ENCODE measurements around the gene CLEC2D. TPM values are rescaled to one million over a fixed set of nuclear protein-coding genes. Genes with fewer than 3 reads are reported as not detected.

CLEC2D gene
- total RNA-seq (2021) (32.6 and 37.8 TPM in 2 replicates), Bru-seq, nascent RNA (percentile 84 among the genes with signal in this experiment), BruChase-seq, experiment 1, labeled RNA remaining after a 2-hour chase (percentile 97 among the genes with signal in this experiment), BruChase-seq, experiment 2, labeled RNA remaining after a 6-hour chase (percentile 93 among the genes with signal in this experiment)
- long read RNA-seq, partial matches to known transcripts: 1 of 4 reads
- long read RNA-seq, other reads (novel, unspliced or antisense): 2 of 4 reads

DNA sequence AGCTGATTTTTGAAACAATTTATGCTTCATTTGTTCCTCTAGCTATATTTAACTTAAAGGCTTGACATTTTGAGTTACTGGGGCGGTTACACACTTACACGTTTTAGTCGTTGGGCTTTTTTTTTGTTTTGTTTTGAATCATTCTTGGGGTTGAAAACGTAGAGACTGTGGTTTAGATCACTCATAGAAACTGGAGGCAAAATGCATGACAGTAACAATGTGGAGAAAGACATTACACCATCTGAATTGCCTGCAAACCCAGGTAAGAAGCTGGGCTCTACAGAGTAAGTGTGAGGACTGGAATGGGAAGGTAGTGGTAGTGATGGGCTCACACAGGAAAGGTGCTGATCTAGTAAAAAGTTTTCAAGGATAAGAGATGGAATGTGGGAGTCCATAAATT, at the start of gene CLEC2D:
Gene CLEC2D, plus strand, starts transcription at position 180 of the 400 bp plus-strand sequence. Its CDS starts 22 bp downstream, at position 202.
- Histone ChIP-seq H3K4me1 (replicated peaks; ENCODE audit: insufficient read depth) (peaks cover 38% of the 10 kb centered on the region), H2AFZ (no peak within 1 kb of the TSS), H3K4me2 (no peak within 1 kb of the TSS), H3K27me3 (ENCODE audit: insufficient read depth, low read depth) (no peaks in the 10 kb centered on the region), H3K79me2 (ENCODE audit: low read depth) (no peaks in the 10 kb centered on the region), H3F3A (ENCODE audit: insufficient read depth, low read depth) (peaks cover 27% of the 10 kb centered on the region), H3K36me3 (ENCODE audit: low read depth) (peaks cover 9% of the 10 kb centered on the region; the same call in 1 of the 2 replicates), H4K20me1 (ENCODE audit: insufficient read depth) (no peaks in the 10 kb centered on the region), H3K9me2 (ENCODE audit: insufficient read depth) (no peaks in the 10 kb centered on the region), H3K27ac (no peak within 1 kb of the TSS), H3K9me3 (ENCODE audit: insufficient read depth, low read depth) (no peaks in the 10 kb centered on the region; the same call in 1 of the 2 replicates), H3K4me3 (no peak within 1 kb of the TSS)
- CTCF ChIA-PET: no interaction called here
- no TSS peak for BruUV-seq (replicated peaks)
- TF ChIP-seq CTCF (conservative IDR thresholded peaks at IDR 0.05): no peak
- no peak for TF ChIP-seq EZH2 (IDR thresholded peaks at IDR 0.05; ENCODE audit: low read depth)
- intact Hi-C loops (cut with micrococcal nuclease; ENCODE audit: unreplicated experiment): no loop called here
- POLR2A ChIA-PET (ENCODE audit: unreplicated experiment): interaction anchor here (0.6 to 0.7 kb wide), 2 partner anchors 21 to 999 kb away, joined by 6 to 7 read pairs; no protein-coding TSS in a partner anchor
- no peak for DNase-seq

- Histone ChIP-seq H3K36me3 (ENCODE audit: low read depth) (no peaks in the 10 kb centered on the region), H3K4me3 (no peak overlapping the region), H4K20me1 (ENCODE audit: insufficient read depth) (no peaks in the 10 kb centered on the region), H3K4me1 (replicated peaks; ENCODE audit: insufficient read depth) (no peaks in the 10 kb centered on the region), H3K79me2 (ENCODE audit: low read depth) (no peaks in the 10 kb centered on the region), H3F3A (ENCODE audit: insufficient read depth, low read depth) (no peaks in the 10 kb centered on the region), H2AFZ (no peak overlapping the region), H3K4me2 (no peak overlapping the region), H3K9me2 (ENCODE audit: insufficient read depth) (no peaks in the 10 kb centered on the region), H3K27me3 (ENCODE audit: insufficient read depth, low read depth) (no peaks in the 10 kb centered on the region), H3K27ac (no peak overlapping the region), H3K9me3 (ENCODE audit: insufficient read depth, low read depth) (no peaks in the 10 kb centered on the region)
- intact Hi-C loops (cut with micrococcal nuclease; ENCODE audit: unreplicated experiment): no loop called here
- no peak for DNase-seq
- no TSS peak for BruUV-seq (replicated peaks)
- POLR2A ChIA-PET (ENCODE audit: unreplicated experiment): no interaction called here
- TF ChIP-seq CTCF (conservative IDR thresholded peaks at IDR 0.05) (no peak), EZH2 (IDR thresholded peaks at IDR 0.05; ENCODE audit: low read depth) (no peak)
- CTCF ChIA-PET: no interaction called here
Measured at GRCh38 chr12:9625019-9625418, 44.5 kb upstream of the CLEC2D start.

GRCh38 chr12:9626291-9626690, 43.2 kb upstream of the CLEC2D start:
- BruUV-seq (replicated peaks): no TSS peak
- Histone ChIP-seq H3K79me2 (ENCODE audit: low read depth) (no peaks in the 10 kb centered on the region), H3K27me3 (ENCODE audit: insufficient read depth, low read depth) (no peaks in the 10 kb centered on the region), H3K4me3 (no peak overlapping the region), H4K20me1 (ENCODE audit: insufficient read depth) (no peaks in the 10 kb centered on the region), H3K27ac (no peak overlapping the region), H3K36me3 (ENCODE audit: low read depth) (no peaks in the 10 kb centered on the region), H2AFZ (no peak overlapping the region), H3K9me2 (ENCODE audit: insufficient read depth) (no peaks in the 10 kb centered on the region), H3K4me2 (no peak overlapping the region), H3F3A (ENCODE audit: insufficient read depth, low read depth) (no peaks in the 10 kb centered on the region), H3K9me3 (ENCODE audit: insufficient read depth, low read depth) (no peaks in the 10 kb centered on the region), H3K4me1 (replicated peaks; ENCODE audit: insufficient read depth) (no peaks in the 10 kb centered on the region)
- CTCF ChIA-PET: no interaction called here
- POLR2A ChIA-PET (ENCODE audit: unreplicated experiment): no interaction called here
- peak in 1 of 2 experiments; percentile 34 for DNase-seq
- TF ChIP-seq EZH2 (IDR thresholded peaks at IDR 0.05; ENCODE audit: low read depth) (no peak), CTCF (conservative IDR thresholded peaks at IDR 0.05) (no peak)
- intact Hi-C loops (cut with micrococcal nuclease; ENCODE audit: unreplicated experiment): no loop called here

Measured in PC-9 (cell line).